GM21423 (cell line): ENCODE measurements around the gene EFNA3.

ENCODE experiments used
- ATAC-seq: cut with Tn5 transposase; IDR thresholded peaks from one replicate; pipeline ENCODE4 v1.9.1; 2021; ENCODE audit warnings: mild to moderate bottlenecking, moderate library complexity; ENCODE audit not compliant: unreplicated experiment

EFNA3 gene

DNA sequence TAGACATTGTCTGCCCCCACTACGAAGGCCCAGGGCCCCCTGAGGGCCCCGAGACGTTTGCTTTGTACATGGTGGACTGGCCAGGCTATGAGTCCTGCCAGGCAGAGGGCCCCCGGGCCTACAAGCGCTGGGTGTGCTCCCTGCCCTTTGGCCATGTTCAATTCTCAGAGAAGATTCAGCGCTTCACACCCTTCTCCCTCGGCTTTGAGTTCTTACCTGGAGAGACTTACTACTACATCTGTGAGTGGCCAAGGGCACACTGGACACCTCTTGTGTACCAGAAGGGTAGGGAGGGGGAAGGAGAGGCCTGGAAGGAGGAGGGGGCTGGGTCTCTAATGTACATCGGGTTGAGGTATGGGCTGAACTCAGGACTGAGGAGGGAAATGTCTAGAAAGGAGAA is 11.9 kb upstream of the EFNA3 start:
- no peak for ATAC-seq

DNA sequence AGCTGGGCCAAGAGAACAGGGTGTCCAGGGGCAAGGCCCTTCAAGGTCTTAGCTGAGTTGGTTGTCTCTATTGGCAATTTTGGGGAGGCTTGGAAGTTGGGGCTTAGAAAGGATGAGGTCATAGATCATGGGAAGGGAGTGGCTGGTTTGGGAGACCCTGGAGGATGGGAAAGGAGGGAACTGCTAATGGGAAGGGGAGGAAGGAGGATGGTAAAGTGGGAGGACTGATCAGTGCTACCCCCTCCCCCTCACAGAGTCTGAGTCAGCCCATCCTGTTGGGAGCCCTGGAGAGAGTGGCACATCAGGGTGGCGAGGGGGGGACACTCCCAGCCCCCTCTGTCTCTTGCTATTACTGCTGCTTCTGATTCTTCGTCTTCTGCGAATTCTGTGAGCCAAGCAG is 10.0 kb upstream of the EFNA3 start:
- ATAC-seq: no peak

DNA sequence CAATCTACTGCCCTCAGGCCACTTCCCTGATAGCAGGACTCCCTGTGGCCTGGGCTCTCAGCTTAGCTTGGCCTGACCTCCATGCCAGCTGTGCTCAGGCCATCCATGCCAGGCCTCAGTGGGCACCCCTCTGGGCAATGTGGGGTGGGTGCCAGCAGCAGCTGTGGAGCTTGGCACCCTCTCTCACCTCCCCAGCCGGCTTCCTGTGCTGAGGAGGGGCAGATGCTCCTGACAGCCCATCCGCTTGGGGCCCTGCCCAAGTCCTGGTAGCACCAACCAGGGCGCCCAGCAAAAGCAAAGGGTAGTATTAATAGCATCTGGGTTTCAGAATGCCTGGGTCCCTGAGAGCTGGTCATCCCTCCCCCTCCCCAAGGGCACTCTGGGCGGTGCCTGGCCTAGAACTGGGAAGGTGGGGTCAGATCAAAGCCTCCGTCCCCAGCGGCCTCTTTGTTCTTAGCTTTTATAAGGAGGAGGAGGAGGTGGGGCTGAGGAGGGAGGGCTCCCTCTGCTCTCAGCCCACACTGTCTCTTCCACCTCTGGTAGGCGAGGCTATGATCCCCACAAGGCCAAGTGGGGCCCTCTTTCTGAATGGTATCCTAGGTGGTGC is 9.0 kb upstream of the EFNA3 start:
- ATAC-seq: no peak

DNA sequence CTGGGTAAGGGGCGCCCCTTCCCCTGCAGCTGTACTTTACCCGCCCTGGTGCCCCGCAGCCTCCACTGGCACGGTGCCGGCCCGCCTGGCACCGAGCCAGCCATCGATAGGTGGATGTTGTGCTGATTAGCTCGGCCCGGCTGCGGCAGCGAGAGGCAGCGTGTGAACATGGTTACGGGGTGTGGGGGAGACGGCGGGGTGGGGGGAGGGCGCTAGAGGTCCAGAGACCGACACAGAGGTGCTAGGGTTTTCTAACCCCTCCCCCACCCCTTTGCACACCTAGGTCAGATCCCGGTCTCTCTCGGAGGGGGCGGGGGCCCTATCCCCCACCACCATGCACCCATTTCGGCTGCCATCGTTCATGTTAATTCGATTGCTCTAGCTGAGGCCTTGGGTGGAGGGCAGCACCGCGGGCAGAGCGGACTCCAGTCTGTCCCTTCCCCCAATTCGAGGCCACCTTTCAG is 8.4 kb upstream of the EFNA3 start:
- no peak for ATAC-seq

DNA sequence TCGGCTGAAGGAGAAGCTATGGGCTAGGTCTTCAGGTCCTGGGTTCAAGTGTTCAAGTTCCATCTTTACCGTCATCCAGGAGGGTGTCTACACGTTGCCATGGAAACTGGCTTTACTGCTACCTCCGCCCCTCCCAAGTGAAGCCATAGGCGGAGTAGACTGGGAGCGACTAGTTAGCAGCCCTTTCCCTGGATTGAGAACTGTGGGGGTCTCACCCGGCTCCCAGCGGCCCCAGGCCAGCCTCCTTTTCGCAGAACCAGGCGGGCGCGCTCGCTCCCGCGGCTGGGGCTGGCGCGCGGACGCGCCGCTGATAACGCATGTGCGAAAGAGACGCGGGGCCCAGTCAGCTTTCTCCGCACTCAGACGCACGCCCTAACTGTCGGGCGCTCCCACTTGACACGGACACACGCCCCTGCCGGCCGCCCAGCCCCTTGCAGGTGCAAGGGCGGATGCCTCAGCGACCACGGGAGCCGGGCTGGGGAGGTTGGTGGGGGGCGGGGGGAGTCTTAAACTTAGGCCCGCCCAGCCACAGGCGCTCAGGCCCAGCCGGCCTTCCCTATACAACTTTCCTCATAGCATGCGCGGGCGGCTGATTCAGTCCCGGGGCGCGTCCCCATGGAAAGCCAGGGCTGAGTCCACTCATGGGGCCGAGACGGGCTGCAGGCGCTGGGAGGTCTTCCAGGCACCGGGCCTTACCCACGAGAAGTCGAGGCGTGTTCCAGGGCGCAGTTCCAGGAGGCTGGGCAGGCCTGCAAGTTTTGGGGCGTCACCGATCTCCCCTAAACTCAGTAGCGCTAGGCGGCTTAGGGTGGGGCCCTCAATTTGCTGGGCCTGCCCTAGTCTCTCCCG is 7.7 kb upstream of the EFNA3 start:
- peak; percentile 76 for ATAC-seq

DNA sequence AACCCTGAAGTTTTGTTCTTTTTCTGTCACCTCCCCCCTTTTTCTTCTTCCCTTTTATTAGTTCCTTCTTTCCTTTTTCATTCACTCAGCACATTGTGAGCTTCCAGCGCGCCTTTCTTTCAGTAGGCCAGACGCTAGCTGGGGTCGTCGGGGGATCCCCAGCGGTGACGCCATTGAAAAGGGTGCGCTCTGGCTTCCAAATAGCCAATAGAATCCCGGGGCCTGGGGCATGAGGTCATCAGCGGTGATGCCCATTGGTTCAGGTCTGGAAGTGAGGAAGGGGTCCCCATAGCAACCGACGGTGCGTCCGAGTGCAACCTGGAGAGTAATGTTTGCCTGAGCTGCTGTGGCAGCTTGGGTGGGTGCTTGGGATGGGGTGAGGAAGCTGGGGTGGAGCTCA is 6.9 kb upstream of the EFNA3 start:
- ATAC-seq: no peak

DNA sequence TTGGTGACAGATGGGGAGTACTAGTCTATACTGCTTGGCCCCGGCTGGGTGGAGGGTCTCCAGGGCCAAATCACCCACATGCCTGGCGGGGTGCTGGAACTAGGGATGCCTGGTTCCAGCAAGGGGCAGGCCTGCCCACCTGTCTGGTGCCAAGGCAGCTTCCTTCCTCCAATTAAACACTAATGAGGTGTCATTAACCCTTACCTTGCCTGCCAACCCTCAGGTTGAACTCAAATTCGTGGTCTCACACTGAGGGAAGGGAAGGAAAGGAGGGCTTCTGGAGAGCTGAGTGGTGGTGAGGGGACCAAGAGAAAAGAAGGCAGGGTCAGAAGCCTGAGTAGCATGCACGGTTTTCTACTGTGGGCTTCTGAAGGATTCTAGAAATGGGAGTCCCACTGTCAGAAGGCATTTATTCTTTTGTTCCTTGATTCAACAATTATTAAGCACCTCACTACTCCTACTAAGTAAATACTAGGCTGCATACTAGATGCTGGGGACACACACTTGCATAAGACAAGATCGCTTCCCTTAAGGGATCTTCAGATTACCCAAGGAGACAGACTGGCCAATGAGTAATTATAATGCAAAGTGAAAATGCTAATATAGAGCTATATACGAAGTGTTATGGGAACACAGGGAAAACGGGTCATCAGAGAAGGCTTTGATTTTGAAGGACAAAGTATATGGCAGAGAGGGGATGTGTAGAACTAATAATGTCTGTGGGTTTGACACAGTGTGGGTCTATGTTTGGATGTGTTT is 5.9 kb upstream of the EFNA3 start:
- ATAC-seq: no peak

DNA sequence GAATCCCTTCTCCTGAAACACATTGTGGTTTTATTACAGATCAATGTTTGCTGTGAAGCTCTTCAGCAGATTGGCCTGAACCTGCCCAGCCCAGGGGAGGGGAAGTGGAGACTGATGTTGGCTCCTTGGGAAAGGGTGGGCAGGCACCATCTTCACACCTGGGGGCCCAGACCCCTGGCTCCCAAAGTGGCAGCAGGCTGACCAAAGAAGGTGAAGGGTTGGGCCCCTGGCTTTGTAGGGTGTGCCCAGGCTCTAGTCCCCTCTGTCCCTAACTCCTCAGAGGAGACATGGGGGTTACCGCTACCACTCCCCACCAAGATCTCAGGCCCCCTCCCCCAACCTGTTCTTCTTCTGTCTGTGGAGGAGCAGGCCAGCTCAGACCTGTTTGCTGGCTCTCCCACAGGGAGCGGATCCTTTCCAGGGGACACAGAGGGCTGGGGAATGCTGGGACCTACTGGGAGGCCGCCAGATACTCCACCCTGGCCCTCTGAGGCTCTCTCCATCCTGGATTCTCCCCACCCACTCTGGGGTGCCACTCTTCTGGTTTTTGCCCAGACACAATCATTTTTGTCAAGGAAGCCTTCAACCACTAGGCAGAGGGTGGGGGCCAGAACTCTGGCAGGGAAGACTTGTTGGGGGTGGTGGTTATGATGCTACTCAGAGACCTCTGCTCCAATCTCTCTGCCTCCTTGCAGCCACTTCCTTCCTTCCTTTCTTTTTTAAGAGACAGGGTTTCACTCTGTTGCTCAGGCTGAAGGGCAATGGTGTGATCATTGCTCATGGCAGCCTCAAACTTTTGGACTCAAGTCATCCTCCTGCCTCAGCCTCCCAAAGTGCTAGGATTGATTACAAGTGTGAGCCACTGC is 5.0 kb upstream of the EFNA3 start:
- no peak for ATAC-seq

DNA sequence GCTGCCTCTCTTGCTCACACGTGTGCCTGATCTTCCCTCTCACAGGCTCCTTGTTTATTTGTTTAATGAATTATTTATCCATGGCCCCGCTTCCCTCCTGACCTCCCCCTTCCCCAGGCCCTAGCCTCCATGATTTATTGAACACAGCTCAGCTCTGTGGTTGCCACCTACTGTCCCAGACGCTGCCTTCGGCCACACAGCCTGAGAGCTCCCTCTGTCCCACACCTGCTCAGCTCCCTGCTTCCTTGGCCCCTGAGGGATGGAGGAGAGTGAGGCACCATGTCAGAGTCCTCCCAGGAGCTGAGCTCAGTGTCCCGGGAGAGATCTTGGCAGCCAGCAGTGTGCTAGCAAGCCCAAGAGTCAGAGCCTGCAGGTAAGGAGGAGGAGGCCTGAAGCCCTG is 3.1 kb upstream of the EFNA3 start:
- ATAC-seq: no peak

DNA sequence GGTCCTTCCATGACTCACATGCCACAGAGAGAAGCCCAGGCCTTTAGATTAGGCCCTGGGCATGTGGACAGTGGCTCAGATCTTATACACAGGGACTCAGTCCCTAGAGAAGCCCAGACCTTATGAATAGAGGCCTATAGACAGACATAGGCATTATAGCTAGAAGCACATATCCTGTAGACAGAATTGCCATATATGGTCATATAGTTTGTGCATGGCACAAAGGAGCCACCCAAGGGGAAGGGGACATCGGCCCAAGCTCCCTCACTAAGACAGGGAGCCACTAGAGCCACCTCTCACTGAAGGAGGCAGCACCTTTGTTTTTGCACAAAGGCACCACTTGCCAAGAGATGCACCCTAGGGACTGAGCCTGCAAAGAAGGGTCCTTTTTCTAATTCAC is 2.3 kb upstream of the EFNA3 start:
- no peak for ATAC-seq

DNA sequence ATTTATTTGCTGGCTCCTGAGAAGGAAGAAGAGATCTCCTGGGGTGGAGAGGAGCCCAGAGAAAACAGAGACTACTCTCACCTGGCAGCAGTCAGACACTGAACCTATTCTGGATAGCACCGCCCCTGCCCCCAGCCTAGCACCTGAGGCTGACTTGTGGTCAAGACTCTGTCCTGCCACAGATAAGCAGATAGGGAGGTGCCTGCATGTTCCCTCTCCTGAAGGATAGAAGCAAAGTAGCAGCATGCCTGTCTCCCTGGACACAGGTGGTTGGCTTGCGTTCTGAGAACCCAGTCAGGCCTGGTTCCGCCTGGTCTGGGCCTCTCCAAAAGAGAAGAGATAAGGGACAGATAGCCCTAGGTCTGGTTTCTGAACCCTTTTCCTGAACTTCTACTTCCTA is 1.3 kb upstream of the EFNA3 start:
- ATAC-seq: no peak

DNA sequence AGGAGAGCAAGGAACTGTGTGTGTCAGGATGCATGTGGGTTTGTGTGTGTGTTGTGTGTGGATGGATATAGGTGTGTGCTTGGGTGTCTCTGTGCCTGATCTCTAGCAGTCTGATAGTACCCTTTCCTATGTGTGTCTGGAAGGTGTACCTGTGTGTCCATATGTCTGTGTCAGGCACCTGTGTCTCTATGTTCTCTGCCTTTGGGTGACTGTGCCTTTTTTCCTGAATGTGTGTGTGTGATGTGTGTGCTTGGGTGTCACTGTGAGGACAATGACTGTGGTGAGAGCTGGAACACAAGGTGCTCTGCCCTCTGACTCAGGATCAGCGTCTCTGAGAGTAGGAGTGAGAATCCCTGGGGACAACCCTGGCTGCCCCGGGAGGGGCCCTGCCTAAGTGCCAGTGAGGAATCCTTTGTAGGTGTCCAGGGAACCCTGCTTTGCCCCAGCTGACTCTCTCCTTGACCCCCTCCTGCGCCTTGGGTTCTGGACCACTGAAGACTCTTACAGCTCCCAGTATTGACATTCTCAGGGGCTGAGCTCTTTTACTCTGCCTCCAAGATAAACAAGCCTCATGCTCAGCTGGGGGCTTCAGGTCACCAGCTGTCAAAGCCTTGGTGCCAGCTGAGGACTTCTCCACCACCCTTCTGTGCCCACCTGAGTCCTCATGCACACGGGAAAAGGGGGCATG is 735 bp upstream of the EFNA3 start:
- no peak for ATAC-seq

DNA sequence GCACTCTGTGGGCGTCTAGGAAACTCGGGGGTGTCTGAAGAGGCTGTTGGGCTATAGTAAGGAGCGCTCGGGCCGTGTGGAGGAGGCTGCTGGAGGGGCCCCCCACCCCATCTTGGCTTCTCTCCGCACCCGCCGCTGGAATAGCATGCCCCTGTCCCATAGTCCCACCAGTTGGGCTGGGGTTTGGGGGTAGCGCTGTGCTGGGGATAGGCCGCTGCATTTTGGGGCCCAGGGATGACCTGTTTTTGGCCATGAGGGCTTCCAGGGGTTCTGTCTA is 511 bp downstream of the EFNA3 start:
- ATAC-seq: no peak

DNA sequence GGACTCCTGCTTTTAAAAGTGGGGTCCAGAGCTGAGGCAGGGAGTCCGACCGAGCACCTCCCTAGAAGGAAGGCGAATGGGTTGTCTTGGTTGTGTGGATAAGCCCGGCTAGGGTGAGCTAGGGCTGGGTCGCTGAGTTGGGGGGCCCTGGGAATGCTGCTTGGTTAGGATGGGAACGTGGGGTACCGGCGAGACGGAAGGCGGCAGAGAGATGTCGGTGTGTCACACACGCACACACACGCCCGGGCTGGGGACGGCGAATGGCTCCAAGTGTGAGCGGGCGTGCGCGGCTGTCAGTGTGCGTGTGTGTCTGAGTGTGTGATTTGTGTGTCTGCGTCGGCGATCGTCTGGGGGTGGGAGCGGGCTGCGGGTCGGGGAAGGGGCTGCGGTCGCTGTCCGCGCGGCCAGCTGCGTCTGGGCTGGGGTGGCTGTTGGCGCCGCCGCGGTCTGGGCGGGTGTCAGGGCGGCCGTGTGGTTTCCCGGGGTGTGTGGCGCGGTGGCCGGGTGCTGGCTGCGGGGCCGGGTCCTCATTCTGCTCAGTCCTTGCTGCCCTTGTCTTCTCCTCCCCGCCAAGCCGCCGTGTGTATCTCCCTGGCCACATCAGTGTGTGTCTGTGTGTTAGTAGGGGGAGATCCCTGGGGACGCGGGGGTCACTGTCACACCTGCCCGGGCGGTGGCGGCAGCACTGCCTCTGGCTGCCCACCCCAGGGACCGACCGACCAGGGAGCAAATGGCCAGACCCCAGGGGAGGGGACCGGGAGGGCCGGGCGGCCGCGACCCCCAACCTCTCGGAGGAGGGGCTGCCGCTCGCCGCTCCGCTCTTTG is 1.1 kb downstream of the EFNA3 start:
- no peak for ATAC-seq

DNA sequence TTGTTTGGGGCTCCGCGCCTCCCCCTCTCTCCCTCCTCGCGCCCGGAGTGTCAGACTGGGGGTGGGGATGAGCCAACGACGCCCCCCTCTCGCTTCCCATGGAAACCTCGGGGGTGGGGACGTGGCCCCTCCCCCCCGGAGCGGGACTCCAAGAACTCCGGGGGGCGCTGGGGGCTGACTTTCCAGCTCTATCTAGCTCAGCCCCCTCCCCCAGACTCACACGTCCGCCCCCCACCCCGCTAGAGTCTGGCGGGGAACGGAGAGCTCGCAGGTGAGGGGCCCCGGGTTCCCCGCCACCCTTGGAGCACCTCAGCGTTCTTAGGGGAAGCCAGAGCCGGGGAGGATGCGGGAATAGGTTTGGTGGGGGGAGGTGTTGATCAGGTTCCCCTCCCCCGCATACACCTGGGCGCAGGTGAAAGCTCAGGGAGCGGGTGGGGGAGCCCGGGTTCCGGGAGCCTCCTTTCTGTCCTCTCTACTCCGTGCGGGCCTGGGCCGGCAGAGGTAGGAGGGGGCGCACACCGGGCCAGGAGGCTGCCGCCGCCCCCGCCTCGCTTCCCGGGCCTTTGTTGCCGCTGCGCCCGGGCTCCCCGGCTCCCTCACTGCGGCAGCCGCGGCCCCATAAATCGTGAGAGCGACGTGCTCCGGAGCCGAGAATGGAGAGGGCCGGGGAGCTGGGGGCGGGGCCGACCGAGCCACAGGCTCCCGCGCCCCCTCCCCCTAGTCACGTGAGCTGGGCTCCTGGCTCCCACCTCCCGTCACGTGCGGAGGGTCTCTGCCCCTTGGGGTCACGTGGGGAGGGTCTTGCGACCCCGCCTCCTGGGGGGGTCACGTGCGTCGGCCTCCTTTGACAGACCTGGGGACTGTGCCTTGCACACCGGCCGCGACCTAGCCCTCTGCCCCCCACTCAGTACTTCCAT is 1.9 kb downstream of the EFNA3 start:
- no peak for ATAC-seq

DNA sequence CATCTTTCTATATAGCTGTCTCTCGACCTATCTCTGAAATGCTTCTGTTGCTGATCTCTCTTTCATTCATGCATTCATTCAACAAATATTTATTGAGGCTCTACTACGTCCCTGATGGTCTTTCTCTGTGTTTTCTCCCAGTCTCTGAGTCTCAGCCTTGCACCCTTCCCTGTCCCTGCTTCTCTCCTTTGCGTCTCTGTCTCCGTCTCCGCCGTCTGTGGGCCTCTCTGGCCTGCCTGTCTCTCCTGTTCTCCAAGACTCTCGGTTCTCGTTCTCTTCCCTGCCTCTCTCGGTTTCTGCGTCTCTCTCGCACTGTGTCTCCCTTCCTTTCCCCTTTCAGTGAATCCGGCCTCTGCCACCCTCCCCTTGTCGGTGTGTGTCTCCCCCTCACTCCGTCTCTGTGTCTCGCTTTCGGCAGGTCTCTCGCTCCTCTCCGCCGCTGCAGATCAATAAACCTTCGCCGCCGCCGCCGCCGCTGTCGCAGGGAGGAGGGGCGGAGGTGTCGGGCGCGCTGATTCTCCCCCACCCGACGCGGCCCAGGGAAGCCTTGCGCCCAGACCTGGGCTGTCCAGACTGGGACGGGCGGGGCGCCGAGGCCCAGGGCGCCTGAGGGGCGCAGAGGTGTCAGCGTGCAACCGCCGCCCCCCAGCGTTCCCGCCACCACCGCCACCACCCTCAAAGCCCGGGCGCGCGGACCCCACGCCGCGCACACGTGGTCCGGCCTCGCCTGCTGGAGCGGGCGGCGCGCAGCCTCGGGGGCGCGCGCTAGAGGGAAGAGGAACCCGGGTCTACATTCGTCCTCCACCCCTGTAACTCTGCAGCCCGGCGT is 3.0 kb downstream of the EFNA3 start:
- ATAC-seq: no peak

DNA sequence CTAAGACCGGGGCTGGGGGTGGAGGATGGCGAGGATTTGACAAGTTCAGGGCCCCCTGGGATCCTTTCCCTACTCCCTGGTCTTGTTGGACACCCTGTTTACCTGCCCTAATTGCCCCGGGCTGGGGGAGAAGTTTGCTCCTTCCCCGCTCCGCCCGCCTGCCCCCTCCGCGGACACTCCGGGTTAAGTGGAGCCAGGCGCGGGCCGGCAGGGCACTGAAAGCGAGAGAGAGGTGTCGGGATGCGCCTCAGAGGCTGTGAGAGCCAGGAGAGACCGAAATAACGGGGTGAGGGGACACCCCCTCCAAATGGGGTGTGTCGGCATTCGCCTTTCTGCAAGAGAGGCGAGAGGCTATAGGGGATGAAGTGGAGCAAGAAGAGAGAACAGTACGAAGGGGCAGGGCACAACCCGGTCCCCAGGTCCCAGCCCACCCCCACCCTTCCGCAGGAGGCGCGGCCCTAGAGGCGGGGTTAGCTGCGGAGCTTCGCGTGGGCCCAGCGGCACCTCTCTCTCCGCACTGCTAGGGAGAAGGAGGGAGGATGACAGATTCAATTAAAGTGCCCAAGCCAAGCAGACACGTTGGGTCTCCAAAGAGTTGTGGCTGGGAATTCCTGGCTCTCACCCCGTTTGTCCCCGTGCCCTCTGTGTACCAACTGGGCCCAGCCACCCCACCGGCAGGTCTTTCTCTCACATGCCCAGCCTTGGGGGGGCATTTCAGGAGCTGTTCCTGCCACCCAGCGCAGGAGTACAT is 3.8 kb downstream of the EFNA3 start:
- ATAC-seq: no peak
